IMR-90 (cell line): ENCODE measurements around the gene GBA2. TPM values are rescaled to one million over a fixed set of nuclear protein-coding genes. Genes with fewer than 3 reads are reported as not detected.

ENCODE experiments used
- ATAC-seq: fragments of 200-7000 bp; cut with Tn5 transposase; 2 replicates; pipeline ENCODE4 v1.9.1; 2020; ENCODE audit warnings: low read depth, mild to moderate bottlenecking, moderate library complexity
- BruUV-seq: library from RNA; stranded (reverse); fragments of 400-500 nt; replicated peaks from 2 replicates; lab custom pipeline; 2021; lab: Mats Ljungman, UMichigan
- CTCF ChIA-PET: fragments of 300-600 bp; formaldehyde crosslinking; extraction: SDS; loops from one replicate; lab custom pipeline; 2021; ENCODE audit warnings: antibody characterized with exemption; lab: Yijun Ruan, JAX
- POLR2A ChIA-PET: fragments of 300-600 bp; sonication (Branson Sonifier 250); formaldehyde crosslinking; loops from one replicate; lab custom pipeline; 2022; ENCODE audit warnings: antibody characterized with exemption; ENCODE audit not compliant: unreplicated experiment; lab: Charles Lee
- DNase-seq: peaks from one replicate; pipeline ENCODE4 v3.0.0; 2013
- H2AFZ ChIP-seq: replicated peaks from 2 replicates; pipeline ENCODE3; 2013; ENCODE audit warnings: low read length, mild to moderate bottlenecking; ENCODE audit not compliant: poor library complexity
- H2AK5ac ChIP-seq: 2 replicates; pipeline ENCODE4 v1.6.1; 2013; ENCODE audit warnings: low read depth, low read length, inconsistent platforms
- H2AK9ac ChIP-seq: replicated peaks from 2 replicates; pipeline ENCODE3; 2013; ENCODE audit warnings: mild to moderate bottlenecking, low read depth, low read length, moderate library complexity; ENCODE audit not compliant: poor library complexity
- H2BK120ac ChIP-seq: 2 replicates; pipeline ENCODE4 v1.6.1; 2013; ENCODE audit warnings: low read depth, low read length, inconsistent platforms
- H2BK15ac ChIP-seq: 3 replicates; pipeline ENCODE4 v1.6.1; 2013; ENCODE audit warnings: low read depth, low read length, inconsistent platforms
- H2BK20ac ChIP-seq: 2 replicates; pipeline ENCODE4 v1.6.1; 2013; ENCODE audit warnings: low read depth, mild to moderate bottlenecking, inconsistent platforms, low read length, moderate library complexity
- H2BK5ac ChIP-seq: 2 replicates; pipeline ENCODE4 v1.6.1; 2013; ENCODE audit warnings: mild to moderate bottlenecking, low read depth, low read length, inconsistent platforms; ENCODE audit not compliant: poor library complexity, severe bottlenecking
- H3K14ac ChIP-seq: replicated peaks from 2 replicates; pipeline ENCODE4 v1.6.1; 2013; ENCODE audit warnings: low read depth, low read length, inconsistent platforms
- H3K18ac ChIP-seq: 2 replicates; pipeline ENCODE4 v1.6.1; 2013; ENCODE audit warnings: low read depth, low read length, control low read depth
- H3K23ac ChIP-seq: 2 replicates; pipeline ENCODE4 v1.6.1; 2013; ENCODE audit warnings: low read depth, low read length, inconsistent platforms
- H3K27ac ChIP-seq: 2 replicates; pipeline ENCODE4 v1.5.1; 2013; ENCODE audit warnings: mild to moderate bottlenecking, control low read depth, low read length; ENCODE audit not compliant: insufficient read depth
- H3K27me3 ChIP-seq: 2 replicates; pipeline ENCODE4 v1.6.1; 2013; ENCODE audit warnings: low read length; ENCODE audit not compliant: control insufficient read depth, insufficient read depth
- H3K36me3 ChIP-seq: 2 replicates; pipeline ENCODE4 v1.6.1; 2013; ENCODE audit warnings: low read length, mixed read lengths; ENCODE audit not compliant: control insufficient read depth, insufficient read depth
- H3K4ac ChIP-seq: 2 replicates; pipeline ENCODE4 v1.6.1; 2013; ENCODE audit warnings: low read depth, low read length, inconsistent platforms
- H3K4me1 ChIP-seq: 2 replicates; pipeline ENCODE4 v1.6.1; 2013; ENCODE audit warnings: low read length, mixed read lengths; ENCODE audit not compliant: control insufficient read depth, insufficient read depth
- H3K4me2 ChIP-seq: 2 replicates; pipeline ENCODE4 v1.6.1; 2013; ENCODE audit warnings: low read depth, mild to moderate bottlenecking, control low read depth, low read length, moderate library complexity
- H3K4me3 ChIP-seq: 2 replicates; pipeline ENCODE4 v1.5.1; 2013; ENCODE audit warnings: low read depth, mild to moderate bottlenecking, control low read depth, low read length, moderate library complexity; ENCODE audit not compliant: insufficient read depth
- H3K56ac ChIP-seq: 2 replicates; pipeline ENCODE4 v1.6.1; 2013; ENCODE audit warnings: low read length, inconsistent platforms; ENCODE audit not compliant: insufficient read depth; ENCODE audit errors: extremely low read depth
- H3K79me1 ChIP-seq, 2 experiments: 2 replicates each; pipeline ENCODE4 v1.6.1; 2013; ENCODE audit warnings: low read length in 2 of 2, inconsistent platforms in 1 of 2, low read depth in 1 of 2
- H3K9ac ChIP-seq: 2 replicates; pipeline ENCODE4 v1.6.1; 2013; ENCODE audit warnings: low read depth, low read length, control low read depth
- H3K9me1 ChIP-seq: 2 replicates; pipeline ENCODE4 v1.6.1; 2013; ENCODE audit warnings: low read length, inconsistent platforms; ENCODE audit not compliant: insufficient read depth
- H3K9me3 ChIP-seq: 2 replicates; pipeline ENCODE4 v1.6.1; 2013; ENCODE audit warnings: low read length; ENCODE audit not compliant: control insufficient read depth, insufficient read depth
- H4K20me1 ChIP-seq: 2 replicates; pipeline ENCODE4 v1.6.1; 2013; ENCODE audit warnings: low read length, inconsistent platforms; ENCODE audit not compliant: insufficient read depth
- H4K5ac ChIP-seq: 2 replicates; pipeline ENCODE4 v1.6.1; 2013; ENCODE audit warnings: mild to moderate bottlenecking, low read depth, low read length, control low read depth
- H4K8ac ChIP-seq, 2 experiments: 2 replicates each; pipeline ENCODE4 v1.6.1; 2013; ENCODE audit warnings: low read depth in 2 of 2, low read length in 2 of 2, control low read depth in 1 of 2, inconsistent platforms in 1 of 2
- H4K91ac ChIP-seq: 2 replicates; pipeline ENCODE4 v1.6.1; 2013; ENCODE audit warnings: low read depth, low read length, inconsistent platforms; ENCODE audit not compliant: insufficient read depth
- BHLHE40 ChIP-seq: fragments of 150-350 bp; IDR thresholded peaks from 2 replicates; pipeline ENCODE4 v1.6.1; 2016; ENCODE audit warnings: mild to moderate bottlenecking, low read depth, low read length
- CEBPB ChIP-seq: IDR thresholded peaks from 2 replicates; pipeline ENCODE4 v1.6.1; 2012; ENCODE audit warnings: low read depth, low read length, improper control_type of control experiment
- ELK1 ChIP-seq: fragments of 150-350 bp; IDR thresholded peaks from 2 replicates; pipeline ENCODE4 v1.6.1; 2016; ENCODE audit warnings: low read depth, mild to moderate bottlenecking, low read length, moderate library complexity, borderline replicate concordance
- FOS ChIP-seq: fragments of 150-350 bp; IDR thresholded peaks from 2 replicates; pipeline ENCODE4 v1.6.1; 2016; ENCODE audit warnings: low read depth, low read length
- MAZ ChIP-seq: IDR thresholded peaks from 2 replicates; pipeline ENCODE4 v1.6.1; 2012; ENCODE audit warnings: low read depth, mild to moderate bottlenecking, low read length, improper control_type of control experiment, moderate library complexity, borderline replicate concordance
- MXI1 ChIP-seq: IDR thresholded peaks from 2 replicates; pipeline ENCODE4 v1.6.1; 2012; ENCODE audit warnings: low read depth, mild to moderate bottlenecking, low read length, moderate library complexity, borderline replicate concordance
- NFE2L2 ChIP-seq: fragments of 150-350 bp; IDR thresholded peaks from 2 replicates; pipeline ENCODE4 v1.6.1; 2016; ENCODE audit warnings: low read depth, mild to moderate bottlenecking, low read length
- RAD21 ChIP-seq: IDR thresholded peaks from 2 replicates; pipeline ENCODE4 v1.6.1; 2012; ENCODE audit warnings: low read length, improper control_type of control experiment
- RCOR1 ChIP-seq: IDR thresholded peaks from 2 replicates; pipeline ENCODE4 v1.6.1; 2012; ENCODE audit warnings: mild to moderate bottlenecking, low read length, improper control_type of control experiment; ENCODE audit not compliant: insufficient replicate concordance
- SMC3 ChIP-seq: fragments of 150-350 bp; IDR thresholded peaks from 2 replicates; pipeline ENCODE4 v1.6.1; 2016; ENCODE audit warnings: low read depth, mild to moderate bottlenecking, antibody characterized with exemption, low read length, moderate library complexity
- WGBS, 2 experiments: methylation state at CpG; one replicate each; pipeline versions ENCODE4 v1.1.5 to v1.1.7; 2013; ENCODE audit warnings: missing lambda C conversion rate in 2 of 2; ENCODE audit not compliant: insufficient read length in 1 of 2; ENCODE audit errors: extremely low coverage in 2 of 2; 5-methylcytosine and 5-hydroxymethylcytosine counted together
- dilution Hi-C: fragments of 300-500 bp; cut with HindIII; formaldehyde crosslinking; loops from one replicate; pipeline ENCODE4 v1.14.3; 2018; ENCODE audit warnings: low sequenced_read_pairs; ENCODE audit not compliant: unreplicated experiment
- in situ Hi-C: fragments of 300-500 bp; cut with MboI; formaldehyde crosslinking; loops from 3 replicates; pipeline ENCODE4 v1.14.3; 2019; ENCODE audit warnings: low sequenced_read_pairs, inconsistent platforms, mixed read lengths
- intact Hi-C: fragments of 100-400 bp; cut with micrococcal nuclease; formaldehyde crosslinking; loops from 2 replicates; pipeline ENCODE4 v1.10.0; 2022
- polyA plus RNA-seq, 3 experiments: library from polyadenylated mRNA; depleted of rRNA; stranded (reverse); fragments of >200 nt; gene quantifications; 2 replicates each; pipeline ENCODE4 v1.2.3, GENCODE V29; 2012; ENCODE audit warnings: low replicate concordance in 1 of 3
- total RNA-seq: library from RNA; depleted of rRNA; stranded (reverse); fragments of >200 nt; gene quantifications from 2 replicates; pipeline ENCODE4 v1.2.3, GENCODE V29; 2012
- TF ChIP-seq, protein P1 (sequence below): fragments of 150-350 bp; IDR thresholded peaks from 2 replicates; pipeline ENCODE4 v1.6.1; 2017; ENCODE audit warnings: mild to moderate bottlenecking, antibody characterized with exemption, low read length, low read depth

Gene GBA2
- total and polyA plus RNA-seq, 2 of the 4 experiments (the other 2 are of a cell fraction) = 18.1 to 38.2 TPM

DNA sequence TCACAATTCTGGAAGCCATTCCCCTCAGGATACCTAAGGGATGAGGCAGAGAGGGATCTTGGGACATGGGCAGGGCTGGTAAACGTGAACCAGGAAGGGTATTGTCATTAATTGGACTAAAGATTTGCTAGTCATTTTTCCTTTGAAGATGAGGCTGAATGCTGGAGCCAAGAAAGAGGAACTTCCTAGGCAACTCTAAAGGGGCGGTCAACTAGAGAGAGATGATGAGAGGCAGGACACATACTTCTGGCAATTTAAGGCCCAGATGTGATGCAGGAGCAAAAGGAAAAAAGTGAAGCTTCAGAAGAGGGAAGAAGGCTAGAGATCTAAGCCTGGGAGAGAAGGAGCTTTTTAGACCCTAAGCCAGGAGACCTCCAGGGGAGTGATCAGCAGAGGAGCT lies 5.6 kb downstream of the GBA2 start:
- Histone ChIP-seq H2BK20ac (no peak overlapping the region), H3K4ac (no peak overlapping the region), H3K4me1 (peaks cover 8% of the 10 kb centered on the region), H3K27me3 (no peaks in the 10 kb centered on the region), H4K8ac (no peak overlapping the region), H3K9ac (no peak overlapping the region), H3K23ac (no peak overlapping the region), H3K27ac (no peak overlapping the region), H4K5ac (no peak overlapping the region), H2AFZ (no peak overlapping the region), H3K36me3 (peaks cover 54% of the 10 kb centered on the region), H2BK15ac (no peak overlapping the region), H4K20me1 (peaks cover 32% of the 10 kb centered on the region), H3K79me1 (peaks cover 49 to 87% of the 10 kb centered on the region in 2 experiments), H3K4me2 (no peak overlapping the region), H3K14ac (no peak overlapping the region), H3K18ac (no peak overlapping the region), H3K56ac (no peak overlapping the region), H3K9me1 (peaks cover 20% of the 10 kb centered on the region), H2BK120ac (no peak overlapping the region), H4K91ac (no peak overlapping the region), H2AK9ac (no peak overlapping the region), H3K9me3 (no peaks in the 10 kb centered on the region), H2AK5ac (no peak overlapping the region), H3K4me3 (no peak overlapping the region), H2BK5ac (no peak overlapping the region)
- DNase-seq (no peak), ATAC-seq (no peak)
- 100% methylated on average over 1 of the region's 2 CpGs; no CpG with 5 or more reads in 1 of the 2 experiments for WGBS, 2 experiments
- no TSS peak for BruUV-seq
- in situ Hi-C loops (no loop called here), dilution Hi-C loops (no loop called here), intact Hi-C loops (no loop called here)
- CTCF ChIA-PET = interaction anchor here (2.3 kb wide), 1 partner anchor 7 kb away, joined by 7 read pairs; no protein-coding TSS in a partner anchor
- POLR2A ChIA-PET = interaction anchor here (0.6 kb wide), 1 partner anchor 13 kb away, joined by 4 read pairs; no protein-coding TSS in a partner anchor
- TF ChIP-seq CEBPB = no peak
- no peak for TF ChIP-seq MAZ
- TF ChIP-seq, protein P1, sequence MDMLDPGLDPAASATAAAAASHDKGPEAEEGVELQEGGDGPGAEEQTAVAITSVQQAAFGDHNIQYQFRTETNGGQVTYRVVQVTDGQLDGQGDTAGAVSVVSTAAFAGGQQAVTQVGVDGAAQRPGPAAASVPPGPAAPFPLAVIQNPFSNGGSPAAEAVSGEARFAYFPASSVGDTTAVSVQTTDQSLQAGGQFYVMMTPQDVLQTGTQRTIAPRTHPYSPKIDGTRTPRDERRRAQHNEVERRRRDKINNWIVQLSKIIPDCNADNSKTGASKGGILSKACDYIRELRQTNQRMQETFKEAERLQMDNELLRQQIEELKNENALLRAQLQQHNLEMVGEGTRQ = no peak
- TF ChIP-seq SMC3 = no peak
- TF ChIP-seq RCOR1 = no peak
- TF ChIP-seq ELK1 = no peak
- no peak for TF ChIP-seq FOS
- TF ChIP-seq MXI1 = no peak
- TF ChIP-seq RAD21 = no peak
- TF ChIP-seq BHLHE40 = no peak
- no peak for TF ChIP-seq NFE2L2
